Ureter (tissue), 1 donor: ENCODE measurements around the gene RPS21. TPM values are rescaled to one million over a fixed set of nuclear protein-coding genes. Genes with fewer than 3 reads are reported as not detected.
"Not testable (repeated sequence)": the region's sequence is repeated elsewhere in the genome, so short reads cannot be mapped to it uniquely, and the experiment has no call there.

Source experiments
- DNase-seq: peaks from one replicate; pipeline ENCODE4 v3.0.0-alpha.2; 2020; ENCODE audit warnings: low spot score
- total RNA-seq: library from RNA; stranded (reverse); gene quantifications from one replicate; pipeline ENCODE4 v1.2.4, GENCODE V29; 2023
- donor health status: DM: yes; HTN: yes; CAD: no.

RPS21 gene
- total RNA-seq, 1 donor from 2014 or later = 1,691 TPM

- peak; percentile 85 for DNase-seq
These were observed 21.0 kb upstream of the RPS21 start for GRCh38 chr20:62365814-62366369.

- DNase-seq = no peak
These were observed 20.4 kb upstream of the RPS21 start for GRCh38 chr20:62366370-62367135.

GRCh38 chr20:62367136-62367632, 19.7 kb upstream of the RPS21 start, which contains the start of gene LAMA5:
TSS of gene LAMA5 (minus strand) at chr20:62367312. CDS start at chr20:62367245, 67 bp downstream.
- no peak for DNase-seq

GRCh38 chr20:62367633-62368391, 19.1 kb upstream of the RPS21 start:
- no peak for DNase-seq

GRCh38 chr20:62368392-62368975, 18.4 kb upstream of the RPS21 start:
- no peak for DNase-seq

GRCh38 chr20:62368976-62369814, 17.7 kb upstream of the RPS21 start:
- DNase-seq = no peak

GRCh38 chr20:62369815-62370114, 17.1 kb upstream of the RPS21 start:
- DNase-seq = no peak

- no peak for DNase-seq
These were observed 16.6 kb upstream of the RPS21 start for GRCh38 chr20:62370115-62370806.

- no peak for DNase-seq
These were observed 15.9 kb upstream of the RPS21 start for GRCh38 chr20:62370807-62371587.

GRCh38 chr20:62371588-62372041, 15.3 kb upstream of the RPS21 start:
- no peak for DNase-seq

- no peak for DNase-seq
These were observed 14.6 kb upstream of the RPS21 start for GRCh38 chr20:62372042-62372993.

- not testable (repeated sequence) for DNase-seq
These were observed 13.2 kb upstream of the RPS21 start for GRCh38 chr20:62373631-62374179.

- DNase-seq = no peak
These were observed 12.4 kb upstream of the RPS21 start for GRCh38 chr20:62374331-62375152.

- DNase-seq = no peak
These were observed 10.5 kb upstream of the RPS21 start for GRCh38 chr20:62376112-62377063.

GRCh38 chr20:62377064-62377461, 9.8 kb upstream of the RPS21 start:
- no peak for DNase-seq

GRCh38 chr20:62377615-62378178, 9.2 kb upstream of the RPS21 start:
- no peak for DNase-seq
